Measurements from ENCODE around the gene FERD3L.

Gene FERD3L

DNA sequence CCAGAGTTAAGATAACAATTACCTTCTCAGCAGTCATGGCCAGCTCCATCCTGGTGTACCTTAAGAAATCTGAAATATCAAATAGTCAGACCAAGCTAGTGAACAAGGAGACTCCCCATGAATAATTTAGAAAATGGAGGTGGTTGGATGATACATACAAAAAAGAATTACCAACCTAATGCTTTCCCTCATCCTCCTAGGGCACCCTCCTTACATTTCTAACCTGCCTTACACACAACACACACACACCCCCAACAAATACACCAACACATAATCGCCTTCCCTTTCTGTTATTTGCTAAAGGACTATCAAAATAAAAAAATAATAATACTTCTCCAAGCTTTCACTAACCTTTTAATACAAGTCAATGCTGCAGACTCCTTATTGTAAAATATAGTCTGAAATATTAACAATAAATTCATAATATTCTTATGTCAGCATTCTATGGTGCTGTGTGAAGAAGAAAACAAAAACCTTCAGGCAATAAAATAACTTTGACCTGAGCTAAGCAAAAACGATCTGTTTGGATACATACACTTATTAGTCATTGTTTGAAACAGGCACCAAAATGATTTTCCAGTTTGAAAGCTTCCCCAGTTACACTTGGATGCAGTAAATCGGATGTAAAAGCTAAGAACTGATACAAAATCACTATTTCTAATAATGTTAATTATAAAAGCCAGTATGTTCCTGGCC lies 31.2 kb downstream of the FERD3L start:
- no peaks in the 10 kb centered on the region for H3F3A ChIP-seq (ENCODE audit: insufficient read depth, low read length)
- no peaks in the 10 kb centered on the region for H3K9me3 ChIP-seq (replicated peaks; ENCODE audit: insufficient read depth, low read length)
- no peak for TF ChIP-seq EZH2phosphoT487 (IDR thresholded peaks at IDR 0.05; ENCODE audit: low read length)
- TF ChIP-seq, protein P1, sequence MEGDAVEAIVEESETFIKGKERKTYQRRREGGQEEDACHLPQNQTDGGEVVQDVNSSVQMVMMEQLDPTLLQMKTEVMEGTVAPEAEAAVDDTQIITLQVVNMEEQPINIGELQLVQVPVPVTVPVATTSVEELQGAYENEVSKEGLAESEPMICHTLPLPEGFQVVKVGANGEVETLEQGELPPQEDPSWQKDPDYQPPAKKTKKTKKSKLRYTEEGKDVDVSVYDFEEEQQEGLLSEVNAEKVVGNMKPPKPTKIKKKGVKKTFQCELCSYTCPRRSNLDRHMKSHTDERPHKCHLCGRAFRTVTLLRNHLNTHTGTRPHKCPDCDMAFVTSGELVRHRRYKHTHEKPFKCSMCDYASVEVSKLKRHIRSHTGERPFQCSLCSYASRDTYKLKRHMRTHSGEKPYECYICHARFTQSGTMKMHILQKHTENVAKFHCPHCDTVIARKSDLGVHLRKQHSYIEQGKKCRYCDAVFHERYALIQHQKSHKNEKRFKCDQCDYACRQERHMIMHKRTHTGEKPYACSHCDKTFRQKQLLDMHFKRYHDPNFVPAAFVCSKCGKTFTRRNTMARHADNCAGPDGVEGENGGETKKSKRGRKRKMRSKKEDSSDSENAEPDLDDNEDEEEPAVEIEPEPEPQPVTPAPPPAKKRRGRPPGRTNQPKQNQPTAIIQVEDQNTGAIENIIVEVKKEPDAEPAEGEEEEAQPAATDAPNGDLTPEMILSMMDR (IDR thresholded peaks at IDR 0.05; ENCODE audit: low read length): no peak
- TF ChIP-seq EZH2 (optimal IDR thresholded peaks at IDR 0.05; ENCODE audit: low read depth, low read length): no peak
- no peak overlapping the region for H3K27ac ChIP-seq (ENCODE audit: low read length)
- no peaks in the 10 kb centered on the region for H3K9me2 ChIP-seq (replicated peaks; ENCODE audit: insufficient read depth, low read length)
- no peak overlapping the region for H2AFZ ChIP-seq (ENCODE audit: low read length)
- no peaks in the 10 kb centered on the region for H4K20me1 ChIP-seq (ENCODE audit: insufficient read depth, low read length)
- H3K4me1 ChIP-seq (ENCODE audit: low read length): 0 out of 2 replicates have a peak, but pooled peaks cover 4% of the 10 kb centered on the region
- H3K4me2 ChIP-seq (ENCODE audit: low read depth, low read length): no peak overlapping the region
- H3K4me3 ChIP-seq (ENCODE audit: low read length): no peak overlapping the region
- no peaks in the 10 kb centered on the region for H3K36me3 ChIP-seq (replicated peaks; ENCODE audit: insufficient read depth, low read length)
- no peaks in the 10 kb centered on the region for H3K27me3 ChIP-seq (replicated peaks; ENCODE audit: insufficient read depth, low read length)
- no peak overlapping the region for H3K9ac ChIP-seq (ENCODE audit: low read length)
- DNase-seq: no peak
- no peaks in the 10 kb centered on the region for H3K79me2 ChIP-seq (ENCODE audit: low read length)

GRCh38 chr7:19113002-19113350 lies 32.2 kb downstream of the FERD3L start:
- no peak for DNase-seq
- Histone ChIP-seq H2AFZ (ENCODE audit: low read length) (no peak overlapping the region), H3K4me3 (ENCODE audit: low read length) (no peak overlapping the region), H3F3A (ENCODE audit: insufficient read depth, low read length) (no peaks in the 10 kb centered on the region), H3K9ac (ENCODE audit: low read length) (no peak overlapping the region), H3K9me3 (replicated peaks; ENCODE audit: insufficient read depth, low read length) (no peaks in the 10 kb centered on the region), H3K9me2 (replicated peaks; ENCODE audit: insufficient read depth, low read length) (no peaks in the 10 kb centered on the region), H3K4me1 (ENCODE audit: low read length) (0 out of 2 replicates have a peak, but pooled peaks cover 4% of the 10 kb centered on the region), H3K36me3 (replicated peaks; ENCODE audit: insufficient read depth, low read length) (no peaks in the 10 kb centered on the region), H3K27me3 (replicated peaks; ENCODE audit: insufficient read depth, low read length) (no peaks in the 10 kb centered on the region), H3K4me2 (ENCODE audit: low read depth, low read length) (no peak overlapping the region), H3K27ac (ENCODE audit: low read length) (no peak overlapping the region), H4K20me1 (ENCODE audit: insufficient read depth, low read length) (no peaks in the 10 kb centered on the region), H3K79me2 (ENCODE audit: low read length) (no peaks in the 10 kb centered on the region)
- TF ChIP-seq, protein P1 (IDR thresholded peaks at IDR 0.05; ENCODE audit: low read length): no peak
- TF ChIP-seq EZH2 (optimal IDR thresholded peaks at IDR 0.05; ENCODE audit: low read depth, low read length) (no peak), EZH2phosphoT487 (IDR thresholded peaks at IDR 0.05; ENCODE audit: low read length) (no peak)

DNA sequence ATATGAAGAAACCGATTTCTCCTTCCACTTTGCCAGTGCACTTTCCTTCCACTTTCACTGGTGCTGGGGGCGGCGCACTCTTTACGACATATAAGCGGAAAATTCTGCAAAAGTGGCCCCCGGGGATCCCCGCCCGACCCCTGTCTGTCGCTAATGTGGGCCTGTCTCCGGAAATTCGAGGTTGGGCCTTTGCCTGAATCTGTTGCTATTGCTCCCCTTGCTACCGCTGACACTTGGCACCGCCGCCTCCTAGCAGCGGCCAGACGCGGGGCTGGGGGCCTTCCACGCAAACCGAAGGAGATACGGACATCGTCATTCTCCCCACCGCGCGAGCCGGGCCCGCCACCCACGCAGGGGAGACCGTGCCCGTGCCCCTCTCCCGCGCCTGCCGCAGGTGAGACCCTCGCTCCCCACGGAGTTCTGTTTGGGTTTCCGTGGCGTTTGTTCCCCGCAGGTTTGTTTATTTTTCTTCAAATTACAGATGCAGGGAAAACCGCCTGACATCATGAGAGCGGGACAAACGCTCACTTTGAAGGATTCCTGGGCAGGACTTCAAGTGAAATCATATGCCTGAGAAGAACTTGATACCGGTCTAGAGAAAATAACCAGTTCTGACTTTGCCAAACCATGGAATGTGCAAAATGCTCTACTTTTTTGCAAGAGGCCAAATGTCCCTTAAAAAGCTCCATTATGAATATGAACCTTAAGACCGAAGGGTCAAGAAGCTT lies 32.8 kb downstream of the FERD3L start:
- H3F3A ChIP-seq (ENCODE audit: insufficient read depth, low read length): no peaks in the 10 kb centered on the region
- no peaks in the 10 kb centered on the region for H3K9me2 ChIP-seq (replicated peaks; ENCODE audit: insufficient read depth, low read length)
- H3K27me3 ChIP-seq (replicated peaks; ENCODE audit: insufficient read depth, low read length): no peaks in the 10 kb centered on the region; the same call in 1 of the 2 replicates
- DNase-seq: no peak
- no peaks in the 10 kb centered on the region for H3K9me3 ChIP-seq (replicated peaks; ENCODE audit: insufficient read depth, low read length)
- H3K4me1 ChIP-seq (ENCODE audit: low read length): 0 out of 2 replicates have a peak, but pooled peaks cover 7% of the 10 kb centered on the region
- no peak for TF ChIP-seq EZH2 (optimal IDR thresholded peaks at IDR 0.05; ENCODE audit: low read depth, low read length)
- H3K9ac ChIP-seq (ENCODE audit: low read length): no peak overlapping the region
- no peak overlapping the region for H3K27ac ChIP-seq (ENCODE audit: low read length)
- H4K20me1 ChIP-seq (ENCODE audit: insufficient read depth, low read length): no peaks in the 10 kb centered on the region
- H3K4me3 ChIP-seq (ENCODE audit: low read length): no peak overlapping the region
- no peaks in the 10 kb centered on the region for H3K36me3 ChIP-seq (replicated peaks; ENCODE audit: insufficient read depth, low read length)
- no peak overlapping the region for H2AFZ ChIP-seq (ENCODE audit: low read length)
- H3K4me2 ChIP-seq (ENCODE audit: low read depth, low read length): no peak overlapping the region
- H3K79me2 ChIP-seq (ENCODE audit: low read length): no peaks in the 10 kb centered on the region
